Loucy (cell line): ENCODE measurements around the gene ENO1.

ENCODE experiments used
- EZH2phosphoT487 ChIP-seq: fragments of 200-600 bp; IDR thresholded peaks from 2 replicates; pipeline ENCODE4 v1.6.1; 2018; ENCODE audit warnings: antibody characterized with exemption, mild to moderate bottlenecking, moderate library complexity, borderline replicate concordance
- TF ChIP-seq, protein P1 (sequence below): fragments of 200-600 bp; sonication (generic); conservative IDR thresholded peaks from 2 replicates; pipeline ENCODE4 v1.5.1; 2014; ENCODE audit warnings: mild to moderate bottlenecking, antibody characterized with exemption, low read length

GRCh38 chr1:8863794-8864233 is 14.7 kb downstream of the ENO1 start:
- TF ChIP-seq, protein P1, sequence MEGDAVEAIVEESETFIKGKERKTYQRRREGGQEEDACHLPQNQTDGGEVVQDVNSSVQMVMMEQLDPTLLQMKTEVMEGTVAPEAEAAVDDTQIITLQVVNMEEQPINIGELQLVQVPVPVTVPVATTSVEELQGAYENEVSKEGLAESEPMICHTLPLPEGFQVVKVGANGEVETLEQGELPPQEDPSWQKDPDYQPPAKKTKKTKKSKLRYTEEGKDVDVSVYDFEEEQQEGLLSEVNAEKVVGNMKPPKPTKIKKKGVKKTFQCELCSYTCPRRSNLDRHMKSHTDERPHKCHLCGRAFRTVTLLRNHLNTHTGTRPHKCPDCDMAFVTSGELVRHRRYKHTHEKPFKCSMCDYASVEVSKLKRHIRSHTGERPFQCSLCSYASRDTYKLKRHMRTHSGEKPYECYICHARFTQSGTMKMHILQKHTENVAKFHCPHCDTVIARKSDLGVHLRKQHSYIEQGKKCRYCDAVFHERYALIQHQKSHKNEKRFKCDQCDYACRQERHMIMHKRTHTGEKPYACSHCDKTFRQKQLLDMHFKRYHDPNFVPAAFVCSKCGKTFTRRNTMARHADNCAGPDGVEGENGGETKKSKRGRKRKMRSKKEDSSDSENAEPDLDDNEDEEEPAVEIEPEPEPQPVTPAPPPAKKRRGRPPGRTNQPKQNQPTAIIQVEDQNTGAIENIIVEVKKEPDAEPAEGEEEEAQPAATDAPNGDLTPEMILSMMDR, result no peak
- TF ChIP-seq EZH2phosphoT487, result no peak
